Lung (tissue), 12 donors: ENCODE results near the gene CLUH. TPM values are rescaled to one million over a fixed set of nuclear protein-coding genes. Genes with fewer than 3 reads are reported as not detected.

Source experiments
- ATAC-seq: fragments of 200-7000 bp; cut with Tn5 transposase; one replicate; pipeline ENCODE4 v1.9.1; 2020; ENCODE audit warnings: moderate number of reproducible peaks; ENCODE audit not compliant: insufficient read depth, low FRiP score
- DNase-seq, 3 donors: peaks; one replicate each; pipeline ENCODE4 v3.0.0-alpha.2; 2013 to 2017
- H3K27ac ChIP-seq, 2 donors: one replicate each; pipeline ENCODE4 v1.5.1; 2013; ENCODE audit warnings: mild to moderate bottlenecking in 2 of 2, moderate library complexity in 2 of 2, control low read depth in 1 of 2, inconsistent platforms in 1 of 2, low read depth in 1 of 2, low read length in 1 of 2
- H3K27me3 ChIP-seq, 3 donors: one replicate each; pipeline ENCODE4 v1.5.1; 2013; ENCODE audit warnings: low read length in 2 of 3; ENCODE audit not compliant: control insufficient read depth in 3 of 3, insufficient read depth in 3 of 3
- H3K36me3 ChIP-seq, 4 donors: one replicate each; pipeline ENCODE4 v1.5.1; 2013; ENCODE audit warnings: low read length in 4 of 4, mild to moderate bottlenecking in 1 of 4, moderate library complexity in 1 of 4; ENCODE audit not compliant: control insufficient read depth in 4 of 4, insufficient read depth in 4 of 4
- H3K4me1 ChIP-seq, 5 donors: one replicate each; pipeline ENCODE4 v1.5.1; 2013; ENCODE audit warnings: low read length in 5 of 5, mild to moderate bottlenecking in 2 of 5, moderate library complexity in 1 of 5; ENCODE audit not compliant: control insufficient read depth in 5 of 5, insufficient read depth in 5 of 5
- H3K4me3 ChIP-seq: one replicate; pipeline ENCODE4 v1.5.1; 2013; ENCODE audit warnings: mild to moderate bottlenecking, control low read depth, moderate library complexity
- H3K9ac ChIP-seq, 2 donors: one replicate each; pipeline ENCODE4 v1.5.1; 2013; ENCODE audit warnings: low read length in 2 of 2, control low read depth in 1 of 2; ENCODE audit not compliant: insufficient read depth in 1 of 2
- H3K9me3 ChIP-seq, 4 donors: one replicate each; pipeline ENCODE4 v1.5.1; 2013; ENCODE audit warnings: low read length in 3 of 4, mild to moderate bottlenecking in 1 of 4, moderate library complexity in 1 of 4; ENCODE audit not compliant: control insufficient read depth in 4 of 4, insufficient read depth in 3 of 4
- WGBS, 2 donors: extraction: QIAGEN DNeasy Blood & Tissue Kit; methylation state at CpG; one replicate each; pipeline ENCODE4 v1.1.7; 2013; 5-methylcytosine and 5-hydroxymethylcytosine counted together
- polyA plus RNA-seq, 2 donors: library from polyadenylated mRNA; stranded (reverse); fragments of 200-250 nt; gene quantifications; one replicate each; pipeline ENCODE4 v1.2.1, GENCODE V29; 2013
- total RNA-seq, 2 donors: library from RNA; depleted of rRNA in 1 of 2; stranded (reverse); fragments of >200 nt in 1 of 2; gene quantifications; one replicate each; pipeline ENCODE4 v1.2.1, GENCODE V29; 2014 to 2021
- TF ChIP-seq, protein P1 (sequence below): IDR thresholded peaks from 2 replicates; pipeline ENCODE4 v1.5.1; 2012; ENCODE audit warnings: mild to moderate bottlenecking; ENCODE audit errors: control extremely low read depth, extremely low read depth
- donor health status: control.
- donor health status: control.
- donor health status: Bipolar disorder and iron deficiency.
- donor health status: healthy.
- donor health status: DM: yes; HTN: yes; CAD: no.

The CLUH gene
- total and polyA plus RNA-seq, 4 donors, result 29.7 to 80.5 (median 42.1) TPM

- H3K36me3 ChIP-seq, result no peaks in the 10 kb centered on the region
- ATAC-seq, result no peak
Measured at GRCh38 chr17:2712300-2713043, 908 bp upstream of the CLUH start.

GRCh38 chr17:2710803-2711607 is 559 bp downstream of the CLUH start:
- 0 to 1% methylated on average over 58 to 82 of the region's 82 CpGs for WGBS, 2 donors

More at GRCh38 chr17:2712300-2713043, 908 bp upstream of the CLUH start:
- TF ChIP-seq, protein P1, sequence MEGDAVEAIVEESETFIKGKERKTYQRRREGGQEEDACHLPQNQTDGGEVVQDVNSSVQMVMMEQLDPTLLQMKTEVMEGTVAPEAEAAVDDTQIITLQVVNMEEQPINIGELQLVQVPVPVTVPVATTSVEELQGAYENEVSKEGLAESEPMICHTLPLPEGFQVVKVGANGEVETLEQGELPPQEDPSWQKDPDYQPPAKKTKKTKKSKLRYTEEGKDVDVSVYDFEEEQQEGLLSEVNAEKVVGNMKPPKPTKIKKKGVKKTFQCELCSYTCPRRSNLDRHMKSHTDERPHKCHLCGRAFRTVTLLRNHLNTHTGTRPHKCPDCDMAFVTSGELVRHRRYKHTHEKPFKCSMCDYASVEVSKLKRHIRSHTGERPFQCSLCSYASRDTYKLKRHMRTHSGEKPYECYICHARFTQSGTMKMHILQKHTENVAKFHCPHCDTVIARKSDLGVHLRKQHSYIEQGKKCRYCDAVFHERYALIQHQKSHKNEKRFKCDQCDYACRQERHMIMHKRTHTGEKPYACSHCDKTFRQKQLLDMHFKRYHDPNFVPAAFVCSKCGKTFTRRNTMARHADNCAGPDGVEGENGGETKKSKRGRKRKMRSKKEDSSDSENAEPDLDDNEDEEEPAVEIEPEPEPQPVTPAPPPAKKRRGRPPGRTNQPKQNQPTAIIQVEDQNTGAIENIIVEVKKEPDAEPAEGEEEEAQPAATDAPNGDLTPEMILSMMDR, result no peak
- H3K27ac ChIP-seq, result peak overlapping the region; percentile 88 to 89
- 58 to 63% methylated on average over 36 of the region's 36 CpGs for WGBS, 2 donors
- peak overlapping the region; percentile 71 for H3K4me3 ChIP-seq
- H3K9ac ChIP-seq, result peak overlapping the region in 1 of 2 donors; percentile 73
- peaks cover 0 to 35% (median 20%) of the 10 kb centered on the region in 5 donors for H3K4me1 ChIP-seq
- no peaks in the 10 kb centered on the region for H3K27me3 ChIP-seq
- H3K9me3 ChIP-seq, result no peaks in the 10 kb centered on the region
- peak in 1 of 3 donors; percentile 21 for DNase-seq

DNA sequence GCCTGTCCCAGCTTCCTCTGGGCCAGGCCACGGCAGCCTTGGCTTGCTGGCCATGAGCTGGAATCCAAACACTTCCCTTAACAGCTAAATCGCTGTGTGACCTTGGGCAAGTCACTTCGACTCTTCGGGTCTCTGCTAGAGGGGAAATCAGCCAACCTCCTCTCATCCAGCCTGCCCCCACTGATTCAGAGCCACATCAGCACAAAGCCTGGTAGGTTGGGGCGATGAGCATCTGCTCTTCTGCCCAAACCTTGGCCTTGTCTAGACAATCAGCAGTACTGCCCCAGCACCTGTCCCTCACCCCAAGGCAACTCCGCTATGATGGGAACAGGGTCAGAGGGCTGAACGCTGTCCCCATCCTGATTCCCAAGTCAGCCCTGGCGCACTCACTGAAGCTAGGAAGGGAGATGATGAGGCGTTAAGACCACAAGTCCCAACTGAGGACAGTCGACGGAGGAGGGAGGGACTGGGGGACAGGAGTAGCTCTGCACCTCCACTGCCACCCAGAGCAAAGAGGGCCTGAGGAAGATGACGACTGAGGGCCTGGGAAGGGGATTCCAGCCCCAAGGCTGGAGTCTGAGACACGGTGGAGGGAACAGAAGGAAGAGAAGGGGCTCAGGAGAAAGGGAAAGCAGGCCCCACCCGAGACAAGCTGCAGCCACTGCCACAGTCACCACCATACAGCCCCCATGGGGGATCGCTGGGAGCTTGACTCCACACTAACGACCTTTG is 1.3 kb downstream of the CLUH start:
- TF ChIP-seq, protein P1, result no peak
- H3K4me3 ChIP-seq, result peak overlapping the region; percentile 87
- H3K27ac ChIP-seq, result peak overlapping the region; percentile 71 to 85
- DNase-seq (no peak), ATAC-seq (no peak)
- 44 to 48% methylated on average over 16 of the region's 16 CpGs for WGBS, 2 donors
- no peaks in the 10 kb centered on the region for H3K9me3 ChIP-seq
- H3K27me3 ChIP-seq, result no peaks in the 10 kb centered on the region
- peak overlapping the region in 1 of 2 donors; percentile 4 for H3K9ac ChIP-seq
- H3K36me3 ChIP-seq, result no peaks in the 10 kb centered on the region
- peaks cover 0 to 35% (median 20%) of the 10 kb centered on the region in 5 donors for H3K4me1 ChIP-seq

More at GRCh38 chr17:2710803-2711607, 559 bp downstream of the CLUH start:
- TF ChIP-seq, protein P1, result no peak
- Histone ChIP-seq H3K36me3 (no peaks in the 10 kb centered on the region), H3K9ac (peak overlapping the region; percentile 4 to 11), H3K4me1 (peaks cover 0 to 35% (median 20%) of the 10 kb centered on the region in 5 donors), H3K27me3 (no peaks in the 10 kb centered on the region), H3K27ac (peak overlapping the region; percentile 71 to 85), H3K4me3 (peak overlapping the region; percentile 87), H3K9me3 (no peaks in the 10 kb centered on the region)
- peak in 2 of 3 donors; percentile 9 to 16 for DNase-seq
- ATAC-seq, result no peak
